ENCODE results near the gene MRPS18C.
"Not testable (repeated sequence)": the region's sequence is repeated elsewhere in the genome, so short reads cannot be mapped to it uniquely, and the experiment has no call there.

MRPS18C gene

GRCh38 chr4:83484500-83485461 is 28.9 kb downstream of the MRPS18C start, which contains the start of gene ABRAXAS1:
Gene ABRAXAS1 (minus strand): TSS chr4:83485100. CDS start chr4:83485072, 28 bp downstream.
- TF ChIP-seq ZFX (IDR thresholded peaks at IDR 0.05; ENCODE audit: borderline replicate concordance) (no peak), CTCF (IDR thresholded peaks at IDR 0.05) (no peak)

GRCh38 chr4:83486457-83487129 is 30.7 kb downstream of the MRPS18C start:
- H3K27ac ChIP-seq: no peak overlapping the region

More at GRCh38 chr4:83484500-83485461, 28.9 kb downstream of the MRPS18C start, which contains the start of gene ABRAXAS1:
- peak within 1 kb of the TSS; percentile 75 for H3K27ac ChIP-seq

GRCh38 chr4:83489711-83490326 is 34.0 kb downstream of the MRPS18C start:
- TF ChIP-seq CTCF (IDR thresholded peaks at IDR 0.05) (no peak), ZFX (IDR thresholded peaks at IDR 0.05; ENCODE audit: borderline replicate concordance) (no peak)
- H3K27ac ChIP-seq: no peak overlapping the region

More at GRCh38 chr4:83486457-83487129, 30.7 kb downstream of the MRPS18C start:
- TF ChIP-seq ZFX (IDR thresholded peaks at IDR 0.05; ENCODE audit: borderline replicate concordance) (no peak), CTCF (IDR thresholded peaks at IDR 0.05) (no peak)

- no peak overlapping the region for H3K27ac ChIP-seq
- TF ChIP-seq ZFX (IDR thresholded peaks at IDR 0.05; ENCODE audit: borderline replicate concordance) (no peak), CTCF (IDR thresholded peaks at IDR 0.05) (peak; percentile 88)
These were observed 35.1 kb downstream of the MRPS18C start for GRCh38 chr4:83490876-83491450.

- H3K27ac ChIP-seq: not testable (repeated sequence)
These were observed 40.4 kb downstream of the MRPS18C start for GRCh38 chr4:83496085-83496917.

- TF ChIP-seq CTCF (IDR thresholded peaks at IDR 0.05) (no peak), ZFX (IDR thresholded peaks at IDR 0.05; ENCODE audit: borderline replicate concordance) (no peak)
- H3K27ac ChIP-seq: no peak overlapping the region
These were observed 42.3 kb downstream of the MRPS18C start for GRCh38 chr4:83498187-83498586.

GRCh38 chr4:83501671-83502070 is 45.8 kb downstream of the MRPS18C start:
- H3K27ac ChIP-seq: not testable (repeated sequence)

Data from 22Rv1 (cell line).